Sigmoid colon (tissue), 4 donors: ENCODE data around the gene PTGDR2.

Experiments
- CTCF ChIP-seq, 4 experiments: fragments of 450-650 bp in 3 of 4; fragments of 200-600 bp in 1 of 4; IDR thresholded peaks; one replicate each; pipeline ENCODE4 v1.5.1; 2016 to 2019; ENCODE audit warnings: antibody characterized with exemption in 4 of 4, mild to moderate bottlenecking in 3 of 4, moderate library complexity in 2 of 4
- EP300 ChIP-seq, 4 donors: sonication (generic); formaldehyde crosslinking; IDR thresholded peaks; one replicate each; pipeline ENCODE4 v1.6.1; 2017; ENCODE audit warnings: antibody characterized with exemption in 4 of 4
- POLR2A ChIP-seq, 2 donors: fragments of 450-650 bp; IDR thresholded peaks; one replicate each; pipeline ENCODE4 v1.6.1; 2016; ENCODE audit warnings: antibody characterized with exemption in 2 of 2, mild to moderate bottlenecking in 2 of 2, moderate library complexity in 2 of 2
- POLR2AphosphoS5 ChIP-seq, 4 donors: sonication (generic); formaldehyde crosslinking; IDR thresholded peaks; one replicate each; pipeline ENCODE4 v1.6.1; 2017; ENCODE audit warnings: antibody characterized with exemption in 4 of 4

GRCh38 chr11:60873533-60873932, 17.8 kb upstream of the PTGDR2 start:
- TF ChIP-seq CTCF (IDR thresholded peaks at IDR 0.05), result no peak
- TF ChIP-seq POLR2A (IDR thresholded peaks at IDR 0.05), result no peak
- TF ChIP-seq POLR2AphosphoS5 (IDR thresholded peaks at IDR 0.05), result no peak
- no peak for TF ChIP-seq EP300 (IDR thresholded peaks at IDR 0.05)
